ENCODE data around the gene BPIFB6.

DNA sequence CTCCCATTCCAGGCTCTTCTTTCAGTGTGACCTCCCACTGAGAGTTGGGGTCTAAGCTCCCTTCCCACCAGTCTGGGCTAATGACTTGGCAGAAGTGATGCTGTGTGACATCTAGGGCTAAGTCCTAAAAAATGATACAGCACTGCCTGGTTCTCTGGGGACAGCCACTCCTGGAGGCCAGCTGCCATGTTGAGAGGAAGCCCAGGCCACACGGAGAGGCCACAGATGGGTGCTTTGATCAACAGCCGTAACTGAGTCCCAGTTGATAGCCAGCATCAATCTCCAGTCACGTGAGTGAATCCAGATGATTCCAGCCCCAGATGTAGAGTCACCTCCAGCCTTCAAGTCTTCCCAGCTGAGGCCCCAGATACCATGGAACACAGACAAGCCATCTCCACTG is 41.0 kb upstream of the BPIFB6 start:
- TF ChIP-seq, protein P1, sequence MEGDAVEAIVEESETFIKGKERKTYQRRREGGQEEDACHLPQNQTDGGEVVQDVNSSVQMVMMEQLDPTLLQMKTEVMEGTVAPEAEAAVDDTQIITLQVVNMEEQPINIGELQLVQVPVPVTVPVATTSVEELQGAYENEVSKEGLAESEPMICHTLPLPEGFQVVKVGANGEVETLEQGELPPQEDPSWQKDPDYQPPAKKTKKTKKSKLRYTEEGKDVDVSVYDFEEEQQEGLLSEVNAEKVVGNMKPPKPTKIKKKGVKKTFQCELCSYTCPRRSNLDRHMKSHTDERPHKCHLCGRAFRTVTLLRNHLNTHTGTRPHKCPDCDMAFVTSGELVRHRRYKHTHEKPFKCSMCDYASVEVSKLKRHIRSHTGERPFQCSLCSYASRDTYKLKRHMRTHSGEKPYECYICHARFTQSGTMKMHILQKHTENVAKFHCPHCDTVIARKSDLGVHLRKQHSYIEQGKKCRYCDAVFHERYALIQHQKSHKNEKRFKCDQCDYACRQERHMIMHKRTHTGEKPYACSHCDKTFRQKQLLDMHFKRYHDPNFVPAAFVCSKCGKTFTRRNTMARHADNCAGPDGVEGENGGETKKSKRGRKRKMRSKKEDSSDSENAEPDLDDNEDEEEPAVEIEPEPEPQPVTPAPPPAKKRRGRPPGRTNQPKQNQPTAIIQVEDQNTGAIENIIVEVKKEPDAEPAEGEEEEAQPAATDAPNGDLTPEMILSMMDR (IDR thresholded peaks at IDR 0.05): no peak
- TF ChIP-seq POLR2A (IDR thresholded peaks at IDR 0.05): no peak

All from heart left ventricle (tissue), 13 donors.